KG1 (cell line): Measurements from ENCODE around the gene KCNC3.
"Not testable (repeated sequence)": the region's sequence is repeated elsewhere in the genome, so short reads cannot be mapped to it uniquely, and the experiment has no call there.

Experiments
- DNase-seq: peaks from one replicate; lab custom pipeline; 2025; lab: John Stamatoyannopoulos, UW

The KCNC3 gene

GRCh38 chr19:50353487-50353880, 24.3 kb upstream of the KCNC3 start:
- DNase-seq: not testable (repeated sequence)

- no peak for DNase-seq
Measured at GRCh38 chr19:50352242-50352641, 23.1 kb upstream of the KCNC3 start.

DNA sequence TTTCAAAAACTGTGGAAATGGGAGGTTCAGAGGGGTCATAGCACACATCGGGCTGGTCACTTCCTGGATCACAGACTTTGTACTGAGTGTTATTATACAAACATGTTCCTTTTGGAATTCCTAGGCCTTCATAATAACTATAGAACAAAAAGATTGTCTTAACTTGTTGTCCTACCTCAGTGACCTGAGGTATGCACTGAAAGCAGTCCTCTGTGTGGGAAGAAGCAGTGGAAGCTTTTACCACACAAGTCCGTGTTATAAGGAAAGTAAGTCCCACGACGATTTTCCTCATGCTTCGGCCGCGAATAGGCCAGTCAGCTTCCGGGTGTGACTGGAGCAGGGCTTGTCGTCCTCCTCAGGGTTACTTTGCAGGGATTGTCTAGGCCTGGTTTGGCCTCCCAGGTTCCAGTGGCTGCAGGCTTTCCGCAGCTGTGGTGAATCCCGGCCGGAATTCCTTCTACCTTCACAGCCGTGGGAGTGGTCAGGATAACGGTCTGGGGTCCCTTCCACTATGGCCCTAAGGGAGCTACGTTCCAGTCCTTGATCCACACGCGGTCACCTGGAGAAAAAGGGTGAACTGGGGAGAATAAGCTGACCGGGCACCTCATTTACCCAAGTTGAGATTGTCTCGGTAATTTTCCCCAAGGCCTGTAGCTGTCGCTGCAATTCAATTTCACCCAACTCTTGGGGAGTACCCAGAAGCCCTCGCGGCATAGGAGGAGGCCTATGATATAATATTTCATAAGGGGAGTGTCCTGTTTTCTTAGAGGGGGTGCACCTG, 20.3 kb upstream of the KCNC3 start:
- no peak for DNase-seq

- DNase-seq: not testable (repeated sequence)
Measured at GRCh38 chr19:50347089-50347581, 18.0 kb upstream of the KCNC3 start.

DNA sequence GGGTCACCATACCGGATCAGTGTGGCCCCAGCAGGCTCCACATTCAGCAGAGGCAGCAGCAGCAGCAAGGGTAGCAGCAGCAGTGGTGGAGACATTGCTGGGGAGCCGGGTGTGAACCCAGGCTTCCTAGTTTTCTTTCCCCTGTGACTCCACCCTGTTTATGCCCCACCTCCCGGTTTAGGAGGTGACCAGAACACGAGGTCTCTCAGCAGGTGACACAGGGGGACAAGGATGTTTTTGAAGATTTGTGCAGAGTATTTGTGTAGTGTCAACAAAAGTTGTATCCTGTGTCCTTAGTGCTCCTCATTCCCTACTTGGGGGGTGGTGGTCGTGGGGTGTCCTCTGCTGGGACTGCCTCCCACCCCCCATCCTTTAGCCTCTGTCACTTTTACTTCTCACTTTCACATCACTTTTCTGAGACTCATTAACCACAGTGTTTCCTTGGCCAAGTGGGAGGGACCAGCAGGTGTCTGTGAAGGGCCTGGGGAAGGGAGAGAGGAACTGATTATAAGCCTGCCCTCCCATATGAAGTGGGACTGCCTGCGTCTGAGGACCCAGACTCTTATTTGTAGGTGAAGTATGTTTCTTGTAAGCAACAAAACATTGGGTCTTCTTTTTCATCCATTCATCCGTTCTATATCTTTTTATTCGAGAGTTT, 15.6 kb upstream of the KCNC3 start:
- no peak for DNase-seq

GRCh38 chr19:50341091-50341564, 12.0 kb upstream of the KCNC3 start:
- no peak for DNase-seq

DNA sequence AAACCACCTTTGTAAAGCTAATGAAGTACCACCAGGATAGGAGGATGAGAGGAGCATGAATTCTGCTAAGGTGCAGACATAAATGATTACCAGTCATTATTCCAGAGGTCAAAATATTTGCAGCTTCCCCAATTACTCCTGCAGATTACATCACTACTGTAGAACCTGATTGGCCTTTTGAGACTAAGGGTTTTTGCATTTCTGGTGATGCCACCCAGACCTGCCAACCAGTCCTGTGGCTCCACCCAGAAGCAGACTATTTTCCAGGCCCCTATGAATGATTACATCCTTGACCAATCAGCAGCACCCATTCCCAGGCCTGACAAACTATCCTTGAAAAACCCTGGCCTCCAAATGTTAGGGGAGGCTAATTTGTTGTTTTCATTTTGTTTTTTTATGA, 11.2 kb upstream of the KCNC3 start:
- DNase-seq: no peak

DNA sequence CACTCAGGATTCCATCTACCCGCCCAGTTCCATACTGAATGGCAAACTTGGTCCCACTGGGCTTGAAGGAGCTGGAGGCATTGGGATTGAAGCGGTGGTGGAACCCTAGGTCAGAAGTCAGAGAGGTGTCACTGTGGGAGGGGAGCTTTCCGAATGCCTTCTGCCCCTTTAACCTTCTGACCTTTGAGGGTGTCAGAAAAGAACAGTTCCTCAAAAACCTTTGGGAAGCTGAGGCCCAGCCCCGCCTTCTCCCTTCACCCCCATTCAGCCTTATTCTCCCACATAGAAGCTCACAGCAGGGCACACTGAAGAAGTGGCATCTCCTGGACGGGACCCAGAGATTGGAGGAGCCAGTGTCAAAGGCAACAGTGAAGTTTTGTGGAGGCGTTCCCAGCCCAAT, 7.9 kb upstream of the KCNC3 start:
- DNase-seq: not testable (repeated sequence)

- DNase-seq: no peak
Measured at GRCh38 chr19:50334741-50335421, 5.7 kb upstream of the KCNC3 start.

- no peak for DNase-seq
Measured at GRCh38 chr19:50333737-50334617, 4.8 kb upstream of the KCNC3 start.

GRCh38 chr19:50333235-50333736, 4.1 kb upstream of the KCNC3 start:
- DNase-seq: no peak

DNA sequence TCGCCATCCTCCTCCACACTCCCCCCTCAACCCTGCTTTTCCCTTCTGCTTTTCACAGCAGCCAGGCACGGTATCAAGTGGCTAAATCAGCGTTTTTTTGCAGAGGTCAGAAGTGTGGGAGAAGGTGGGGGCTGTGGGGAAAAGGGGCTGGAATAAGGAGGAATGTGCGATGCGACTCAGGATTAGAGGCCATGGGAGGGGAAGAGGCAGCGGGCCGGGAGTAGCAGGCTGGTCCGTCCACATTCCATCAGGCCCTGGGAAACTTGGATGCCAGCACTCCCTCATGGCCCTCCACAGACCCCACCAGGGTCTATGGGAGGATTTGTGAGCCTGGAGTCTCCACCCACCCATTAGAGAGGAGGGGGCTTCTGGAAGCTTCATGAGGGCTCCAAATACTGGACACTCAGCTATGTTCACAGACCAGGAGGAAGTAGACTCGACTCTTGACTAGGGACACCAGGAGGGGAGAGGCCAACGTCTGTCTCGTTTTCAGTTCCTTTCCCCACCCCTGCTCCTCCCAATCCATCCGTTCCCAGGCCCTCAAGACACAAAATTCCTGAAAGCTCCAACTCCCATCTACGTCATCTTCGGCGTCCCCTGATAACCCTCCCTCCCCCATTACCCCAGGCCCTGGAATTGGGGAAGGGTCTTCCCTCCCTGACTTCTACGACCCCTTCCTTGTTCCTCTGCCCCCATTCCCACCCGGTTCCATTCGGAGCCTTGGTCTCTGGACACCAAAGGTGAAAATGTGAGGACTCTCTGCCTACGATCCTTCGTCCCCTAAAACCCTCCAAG, 3.3 kb upstream of the KCNC3 start:
- no peak for DNase-seq

- no peak for DNase-seq
Measured at GRCh38 chr19:50331994-50332243, 2.7 kb upstream of the KCNC3 start.

DNA sequence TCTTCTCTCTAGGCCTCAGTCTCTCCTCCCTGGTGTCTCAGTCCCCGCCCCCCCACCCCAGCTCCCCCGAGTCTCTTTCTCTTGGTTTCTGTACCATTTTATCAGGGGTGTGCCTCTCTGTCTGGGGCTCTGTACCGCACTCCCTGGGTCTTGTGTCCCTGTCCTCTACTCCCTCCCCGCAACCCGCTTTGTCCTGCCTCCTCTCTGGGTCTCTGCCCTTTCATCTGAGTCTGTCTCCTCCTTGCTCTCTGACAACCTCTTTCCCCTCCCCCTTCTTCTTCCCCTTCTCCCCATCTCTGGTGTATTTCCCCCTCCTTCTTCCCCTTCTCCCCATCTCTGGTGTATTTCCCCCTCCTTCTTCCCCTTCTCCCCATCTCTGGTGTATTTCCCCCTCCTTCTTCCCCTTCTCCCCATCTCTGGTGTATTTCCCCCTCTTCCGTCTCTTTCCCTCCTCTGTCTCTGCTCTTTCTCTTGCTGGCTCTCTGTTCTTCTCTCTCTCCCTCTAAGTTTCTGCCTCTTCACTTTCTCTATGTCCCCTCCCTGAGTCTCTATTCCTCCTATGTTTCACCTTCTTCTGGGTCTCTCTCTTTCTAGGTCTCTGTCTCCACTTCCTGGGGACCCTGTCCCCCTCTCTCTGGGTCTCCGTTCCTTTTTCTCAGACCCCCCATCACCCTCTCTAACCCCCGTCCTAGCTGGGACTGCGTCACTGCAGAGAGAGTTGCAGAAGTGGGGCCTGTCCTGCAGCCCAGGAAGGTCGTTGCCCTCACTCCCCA, 2.2 kb upstream of the KCNC3 start:
- no peak for DNase-seq

GRCh38 chr19:50330365-50331078, 1.3 kb upstream of the KCNC3 start:
- DNase-seq: no peak

- DNase-seq: not testable (repeated sequence)
Measured at GRCh38 chr19:50329926-50330294, 733 bp upstream of the KCNC3 start.

DNA sequence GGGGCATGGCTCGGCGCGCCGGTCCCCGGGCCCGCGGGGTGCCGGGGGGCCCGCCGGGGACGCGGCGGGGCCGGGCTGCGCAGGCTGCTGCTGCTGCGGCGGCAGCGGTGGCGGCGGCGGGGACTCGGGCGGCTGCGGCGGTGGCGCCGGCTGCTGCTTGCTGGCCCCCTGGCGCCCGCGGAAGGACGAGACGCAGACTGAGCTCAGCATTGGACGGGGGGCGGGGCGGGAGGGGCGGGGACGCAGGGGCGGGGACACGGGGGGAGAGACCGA, 368 bp downstream of the KCNC3 start:
- DNase-seq: no peak

DNA sequence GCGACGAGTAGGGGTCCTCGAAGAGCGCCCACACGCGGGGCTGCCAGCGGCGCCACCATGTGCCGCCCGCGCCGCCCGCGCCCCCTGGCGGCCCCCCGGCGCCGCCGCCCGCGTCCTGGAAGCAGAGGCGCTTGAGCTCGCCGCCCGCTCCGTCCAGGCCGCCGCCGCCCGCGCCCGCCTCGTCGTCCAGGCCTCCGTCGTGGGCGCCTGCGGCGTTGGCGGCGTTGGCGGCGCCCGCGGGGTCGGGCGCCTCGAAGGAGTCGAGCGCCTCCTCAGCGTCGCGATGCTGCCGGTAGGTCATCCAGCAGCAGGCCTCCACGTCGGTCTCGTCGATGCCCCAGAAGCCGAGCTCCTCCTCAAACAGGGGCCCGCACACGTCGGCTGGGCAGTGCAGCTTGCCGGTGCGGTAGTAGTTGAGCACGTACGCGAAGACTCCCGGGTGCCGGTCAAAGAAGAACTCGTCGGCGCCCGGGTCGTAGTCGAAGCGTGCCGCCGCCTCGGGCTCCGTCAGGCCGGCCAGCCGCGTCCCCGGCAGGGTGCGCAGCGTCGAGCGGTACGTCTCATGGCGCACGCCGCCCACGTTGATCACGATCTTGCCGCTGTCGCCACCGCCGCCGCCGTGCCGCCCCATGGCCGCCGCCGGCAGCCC, 829 bp downstream of the KCNC3 start:
- DNase-seq: no peak

GRCh38 chr19:50327461-50328223, 1.5 kb downstream of the KCNC3 start:
- DNase-seq: no peak
